Adrenal gland (tissue), 5 donors: ENCODE results near the gene SDC4.

Experiments used
- POLR2A ChIP-seq, 2 donors: fragments of 450-650 bp; IDR thresholded peaks; one replicate each; pipeline ENCODE4 v1.6.1; 2017; ENCODE audit warnings: antibody characterized with exemption in 2 of 2, mild to moderate bottlenecking in 2 of 2, moderate library complexity in 1 of 2
- TF ChIP-seq, protein P1 (sequence below), 6 experiments: fragments of 450-650 bp in 4 of 6; fragments of 200-600 bp in 2 of 6; sonication (generic) in 1 of 6; IDR thresholded peaks; 1 replicate in 5 of 6; 2 replicates in 1 of 6; pipeline versions ENCODE4 v1.5.1 to v1.8.0; 2016 to 2021; ENCODE audit warnings: antibody characterized with exemption in 6 of 6, mild to moderate bottlenecking in 2 of 6, moderate library complexity in 1 of 6
- donor health status: DM: no; HTN: no; CAD: no.

DNA sequence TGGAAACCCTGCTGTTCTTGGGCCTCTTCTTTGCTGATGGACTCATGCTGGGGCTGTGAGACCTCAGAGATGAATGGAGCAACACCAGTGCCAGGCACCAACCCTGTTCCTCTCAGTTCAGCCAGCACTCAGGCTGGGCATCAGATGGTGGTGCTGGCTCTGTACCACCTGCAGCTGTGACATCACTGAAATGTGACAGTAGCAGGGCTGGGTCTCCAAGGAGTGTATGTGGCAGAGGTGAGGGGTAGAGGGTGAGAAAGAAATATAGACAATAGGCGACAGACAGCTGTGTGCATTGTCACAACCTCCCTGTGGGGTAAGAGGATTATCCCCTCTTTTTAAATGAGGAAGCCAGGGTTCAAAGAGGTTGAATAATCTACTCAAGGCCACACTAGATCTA, 30.0 kb upstream of the SDC4 start, which contains the start of gene TP53TG5:
- TF ChIP-seq POLR2A (IDR thresholded peaks at IDR 0.05) = no peak
- TF ChIP-seq, protein P1, sequence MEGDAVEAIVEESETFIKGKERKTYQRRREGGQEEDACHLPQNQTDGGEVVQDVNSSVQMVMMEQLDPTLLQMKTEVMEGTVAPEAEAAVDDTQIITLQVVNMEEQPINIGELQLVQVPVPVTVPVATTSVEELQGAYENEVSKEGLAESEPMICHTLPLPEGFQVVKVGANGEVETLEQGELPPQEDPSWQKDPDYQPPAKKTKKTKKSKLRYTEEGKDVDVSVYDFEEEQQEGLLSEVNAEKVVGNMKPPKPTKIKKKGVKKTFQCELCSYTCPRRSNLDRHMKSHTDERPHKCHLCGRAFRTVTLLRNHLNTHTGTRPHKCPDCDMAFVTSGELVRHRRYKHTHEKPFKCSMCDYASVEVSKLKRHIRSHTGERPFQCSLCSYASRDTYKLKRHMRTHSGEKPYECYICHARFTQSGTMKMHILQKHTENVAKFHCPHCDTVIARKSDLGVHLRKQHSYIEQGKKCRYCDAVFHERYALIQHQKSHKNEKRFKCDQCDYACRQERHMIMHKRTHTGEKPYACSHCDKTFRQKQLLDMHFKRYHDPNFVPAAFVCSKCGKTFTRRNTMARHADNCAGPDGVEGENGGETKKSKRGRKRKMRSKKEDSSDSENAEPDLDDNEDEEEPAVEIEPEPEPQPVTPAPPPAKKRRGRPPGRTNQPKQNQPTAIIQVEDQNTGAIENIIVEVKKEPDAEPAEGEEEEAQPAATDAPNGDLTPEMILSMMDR (IDR thresholded peaks at IDR 0.05) = no peak
